ENCODE measurements around the gene MEG3. TPM values are rescaled to one million over a fixed set of nuclear protein-coding genes. Genes with fewer than 3 reads are reported as not detected.
A peak's percentile ranks its signal among the peaks of the same experiment; 100 is the strongest.
"Not testable (repeated sequence)": the region's sequence is repeated elsewhere in the genome, so short reads cannot be mapped to it uniquely, and the experiment has no call there.

MEG3 gene
- total RNA-seq, 2 experiments from 2014 or later: not detected

GRCh38 chr14:100807979-100808734 lies 17.8 kb upstream of the MEG3 start:
- Mint-ChIP-seq H3K4me1 (ENCODE audit: low read depth) (no peaks in the 10 kb centered on the region), H3K9me3 (peaks cover 16% of the 10 kb centered on the region), H3K27ac (no peak overlapping the region), H3K27me3 (ENCODE audit: low read depth) (peaks cover 9% of the 10 kb centered on the region), H3K36me3 (ENCODE audit: low read depth) (no peaks in the 10 kb centered on the region), H3K4me3 (no peak overlapping the region)
- DNase-seq: no peak
- CTCF ChIA-PET: interaction anchor here (0.6 kb wide), 1 partner anchor 47 kb away, joined by 3 read pairs; no protein-coding TSS in a partner anchor
- intact Hi-C loops (cut with micrococcal nuclease): no loop called here

DNA sequence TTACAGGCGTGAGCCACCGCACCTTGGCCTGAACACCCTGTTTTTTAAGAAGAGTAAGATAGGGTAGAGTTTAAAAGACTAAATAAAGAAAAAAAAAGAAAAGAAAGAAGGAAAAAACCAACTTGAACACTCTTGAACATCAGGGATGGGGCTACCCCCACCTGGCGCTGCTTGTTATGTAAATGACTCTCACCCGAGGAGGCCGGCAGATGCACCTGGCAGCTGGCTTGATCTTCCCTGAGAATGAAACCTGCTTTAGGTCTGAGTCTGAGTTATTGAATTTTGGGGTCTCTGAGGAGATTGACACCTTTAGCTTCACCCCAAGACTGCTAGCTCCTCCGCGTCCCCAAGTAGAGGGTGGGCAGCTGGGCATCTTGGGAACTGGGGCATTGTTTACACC lies 15.5 kb upstream of the MEG3 start:
- H3K4me3 Mint-ChIP-seq: no peak overlapping the region
- no peaks in the 10 kb centered on the region for H3K4me1 Mint-ChIP-seq (ENCODE audit: low read depth)
- intact Hi-C loops (cut with micrococcal nuclease): no loop called here
- CTCF ChIA-PET: interaction anchor here (0.6 kb wide), 1 partner anchor 196 kb away, joined by 3 read pairs; no protein-coding TSS in a partner anchor
- no peak overlapping the region for H3K27ac Mint-ChIP-seq
- no peak for DNase-seq
- peaks cover 16% of the 10 kb centered on the region for H3K9me3 Mint-ChIP-seq
- peaks cover 16% of the 10 kb centered on the region for H3K27me3 Mint-ChIP-seq (ENCODE audit: low read depth)
- no peaks in the 10 kb centered on the region for H3K36me3 Mint-ChIP-seq (ENCODE audit: low read depth)

DNA sequence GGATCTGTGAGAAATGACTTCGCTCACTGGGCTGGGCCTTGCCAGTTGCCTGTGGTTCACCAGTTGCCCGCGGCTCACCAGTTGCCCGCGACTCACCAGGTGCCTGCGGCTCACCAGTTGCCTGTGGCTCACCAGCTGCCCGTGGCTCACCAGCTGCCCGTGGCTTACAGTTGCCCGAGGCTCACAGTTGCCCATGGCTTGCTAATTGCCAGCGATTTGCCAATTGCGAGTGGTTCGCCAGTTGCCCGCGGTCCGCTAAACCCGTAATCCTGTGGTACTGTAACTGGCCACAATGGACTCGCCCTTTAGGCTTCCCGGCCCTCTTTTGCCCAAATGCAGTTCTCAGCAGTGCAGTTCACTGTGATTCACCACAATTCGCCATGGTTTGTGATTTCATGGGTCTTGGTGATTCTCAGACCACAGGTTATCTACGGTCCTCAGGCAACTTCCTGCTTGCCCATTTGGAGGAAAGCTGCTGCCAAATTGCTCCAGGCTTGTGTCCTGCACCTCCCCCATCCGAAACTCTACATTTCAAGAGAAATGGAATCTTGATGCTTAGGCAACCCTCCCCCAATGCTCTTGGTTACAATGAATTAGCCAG lies 15.0 kb upstream of the MEG3 start:
- CTCF ChIA-PET: interaction anchor here (0.6 kb wide), 1 partner anchor 196 kb away, joined by 3 read pairs; no protein-coding TSS in a partner anchor
- Mint-ChIP-seq H3K4me3 (no peak overlapping the region), H3K4me1 (ENCODE audit: low read depth) (no peaks in the 10 kb centered on the region), H3K27me3 (ENCODE audit: low read depth) (peaks cover 20% of the 10 kb centered on the region), H3K36me3 (ENCODE audit: low read depth) (no peaks in the 10 kb centered on the region), H3K27ac (no peak overlapping the region), H3K9me3 (peaks cover 16% of the 10 kb centered on the region)
- intact Hi-C loops (cut with micrococcal nuclease): no loop called here
- no peak for DNase-seq

GRCh38 chr14:100813291-100813690 lies 12.6 kb upstream of the MEG3 start:
- no peak overlapping the region for H3K4me3 Mint-ChIP-seq
- no peak overlapping the region for H3K27ac Mint-ChIP-seq
- CTCF ChIA-PET: no interaction called here
- no peak for DNase-seq
- intact Hi-C loops (cut with micrococcal nuclease): no loop called here
- H3K36me3 Mint-ChIP-seq (ENCODE audit: low read depth): no peaks in the 10 kb centered on the region
- H3K27me3 Mint-ChIP-seq (ENCODE audit: low read depth): peaks cover 23% of the 10 kb centered on the region
- H3K4me1 Mint-ChIP-seq (ENCODE audit: low read depth): no peaks in the 10 kb centered on the region
- peaks cover 13% of the 10 kb centered on the region for H3K9me3 Mint-ChIP-seq

GRCh38 chr14:100815478-100816285 lies 10.2 kb upstream of the MEG3 start:
- Mint-ChIP-seq H3K27ac (no peak overlapping the region), H3K36me3 (ENCODE audit: low read depth) (no peaks in the 10 kb centered on the region), H3K27me3 (ENCODE audit: low read depth) (peaks cover 17% of the 10 kb centered on the region), H3K4me3 (no peak overlapping the region), H3K4me1 (ENCODE audit: low read depth) (no peaks in the 10 kb centered on the region), H3K9me3 (peaks cover 1% of the 10 kb centered on the region)
- CTCF ChIA-PET: no interaction called here
- DNase-seq: peak; percentile 12
- intact Hi-C loops (cut with micrococcal nuclease): no loop called here

GRCh38 chr14:100816286-100816949 lies 9.5 kb upstream of the MEG3 start:
- DNase-seq: no peak
- no peaks in the 10 kb centered on the region for H3K4me1 Mint-ChIP-seq (ENCODE audit: low read depth)
- intact Hi-C loops (cut with micrococcal nuclease): no loop called here
- H3K9me3 Mint-ChIP-seq: no peaks in the 10 kb centered on the region
- no peak overlapping the region for H3K4me3 Mint-ChIP-seq
- no peak overlapping the region for H3K27ac Mint-ChIP-seq
- peaks cover 17% of the 10 kb centered on the region for H3K27me3 Mint-ChIP-seq (ENCODE audit: low read depth)
- no peaks in the 10 kb centered on the region for H3K36me3 Mint-ChIP-seq (ENCODE audit: low read depth)
- CTCF ChIA-PET: no interaction called here

DNA sequence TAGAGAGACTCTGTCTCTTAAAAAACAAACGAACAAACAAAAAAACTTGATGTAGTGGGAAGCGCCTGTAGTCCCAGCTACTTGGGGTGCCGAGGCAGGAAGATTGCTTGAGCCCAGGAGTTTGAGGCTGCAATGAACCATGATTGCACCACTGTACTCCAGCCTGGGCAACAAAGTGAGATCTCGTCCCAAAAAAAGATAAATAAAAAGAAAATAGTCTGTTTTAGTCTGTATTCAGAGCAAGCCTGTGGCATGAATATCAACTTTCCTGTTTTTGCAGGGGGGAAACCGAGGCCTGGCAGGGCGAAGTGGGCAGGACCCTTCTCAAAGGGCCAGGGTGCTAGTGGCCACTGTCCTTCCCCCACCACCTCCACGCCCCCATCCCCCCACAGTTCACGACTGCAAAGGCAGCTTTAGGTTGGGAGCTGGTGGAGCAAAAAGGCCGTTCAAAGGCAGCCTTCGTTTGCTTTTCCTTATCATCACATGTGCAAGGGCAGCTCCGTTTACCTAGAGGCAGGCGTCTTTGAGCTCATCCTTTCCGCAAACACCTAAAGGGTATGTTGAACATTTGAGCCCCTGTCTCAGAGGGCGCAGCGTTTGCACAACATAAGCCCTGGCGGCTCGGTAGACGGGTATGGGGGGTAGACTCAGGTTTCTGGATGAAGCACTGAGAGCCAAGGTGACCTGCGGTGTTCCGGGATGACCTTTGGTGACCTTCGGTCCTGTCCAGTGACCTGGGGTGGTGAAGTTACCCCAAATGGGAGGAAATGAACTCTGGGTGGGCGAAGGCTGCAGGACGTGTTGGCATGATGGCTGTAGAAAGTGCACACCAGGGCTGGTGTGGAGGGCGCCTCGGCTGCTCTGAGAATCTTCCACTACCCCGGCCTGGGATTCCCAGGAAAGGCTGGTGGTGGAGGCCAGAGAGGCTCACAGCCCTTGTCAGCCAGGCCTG lies 8.7 kb upstream of the MEG3 start:
- H3K36me3 Mint-ChIP-seq (ENCODE audit: low read depth): no peaks in the 10 kb centered on the region
- peaks cover 15% of the 10 kb centered on the region for H3K27me3 Mint-ChIP-seq (ENCODE audit: low read depth)
- no peaks in the 10 kb centered on the region for H3K9me3 Mint-ChIP-seq

GRCh38 chr14:100818221-100818699 lies 7.7 kb upstream of the MEG3 start:
- Mint-ChIP-seq H3K27ac (no peak overlapping the region), H3K36me3 (ENCODE audit: low read depth) (no peaks in the 10 kb centered on the region), H3K27me3 (ENCODE audit: low read depth) (peaks cover 14% of the 10 kb centered on the region), H3K4me3 (no peak overlapping the region), H3K9me3 (no peaks in the 10 kb centered on the region), H3K4me1 (ENCODE audit: low read depth) (no peaks in the 10 kb centered on the region)
- CTCF ChIA-PET: no interaction called here
- DNase-seq: no peak
- intact Hi-C loops (cut with micrococcal nuclease): no loop called here

More for the DNA sequence above, 8.7 kb upstream of the MEG3 start:
- intact Hi-C loops (cut with micrococcal nuclease): no loop called here
- CTCF ChIA-PET: no interaction called here
- H3K4me3 Mint-ChIP-seq: no peak overlapping the region
- H3K4me1 Mint-ChIP-seq (ENCODE audit: low read depth): no peaks in the 10 kb centered on the region
- no peak overlapping the region for H3K27ac Mint-ChIP-seq
- no peak for DNase-seq

DNA sequence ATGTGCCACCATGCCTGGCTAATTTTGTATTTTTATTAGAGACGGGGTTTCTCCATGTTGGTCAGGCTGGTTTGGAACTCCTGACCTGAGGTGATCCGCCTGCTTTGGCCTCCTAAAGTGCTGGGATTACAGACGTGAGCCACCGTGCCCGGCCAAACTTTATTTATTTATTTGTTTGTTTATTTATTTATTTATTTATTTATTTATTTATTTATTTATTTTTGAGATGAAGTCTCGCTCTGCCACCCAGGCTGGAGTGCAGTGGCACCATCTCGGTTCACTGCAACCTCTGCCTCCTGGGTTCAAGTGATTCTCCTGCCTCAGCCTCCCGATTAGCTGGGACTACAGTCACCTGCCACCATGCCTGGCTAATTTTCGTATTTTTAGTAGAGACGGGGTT lies 7.0 kb upstream of the MEG3 start:
- H3K27ac Mint-ChIP-seq: not testable (repeated sequence)

DNA sequence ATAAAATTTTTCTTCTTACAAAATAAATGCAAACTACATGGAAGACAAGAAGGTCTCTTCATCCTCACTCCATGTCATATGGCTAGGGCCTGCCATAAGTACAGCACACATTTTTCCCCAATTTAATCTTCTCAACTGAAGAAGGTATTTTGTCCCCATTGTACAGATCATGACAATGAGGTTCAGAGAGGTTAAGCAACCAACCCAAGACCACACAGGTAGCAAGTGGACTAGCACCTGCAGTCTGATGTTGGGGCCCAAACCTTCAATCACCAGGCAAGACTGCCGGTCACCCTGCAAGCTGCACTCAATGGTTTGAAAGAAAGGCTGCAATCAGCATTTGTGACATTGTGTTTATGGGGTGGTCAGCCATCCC lies 6.5 kb upstream of the MEG3 start:
- H3K4me1 Mint-ChIP-seq (ENCODE audit: low read depth): no peaks in the 10 kb centered on the region
- no peaks in the 10 kb centered on the region for H3K36me3 Mint-ChIP-seq (ENCODE audit: low read depth)
- CTCF ChIA-PET: no interaction called here
- no peak for DNase-seq
- no peak overlapping the region for H3K4me3 Mint-ChIP-seq
- H3K27me3 Mint-ChIP-seq (ENCODE audit: low read depth): peaks cover 9% of the 10 kb centered on the region
- intact Hi-C loops (cut with micrococcal nuclease): no loop called here
- no peak overlapping the region for H3K27ac Mint-ChIP-seq
- H3K9me3 Mint-ChIP-seq: no peaks in the 10 kb centered on the region

More for the DNA sequence above, 7.0 kb upstream of the MEG3 start:
- peaks cover 11% of the 10 kb centered on the region for H3K27me3 Mint-ChIP-seq (ENCODE audit: low read depth)
- H3K36me3 Mint-ChIP-seq (ENCODE audit: low read depth); CTCF ChIA-PET; H3K4me1 Mint-ChIP-seq (ENCODE audit: low read depth); H3K9me3 Mint-ChIP-seq; H3K4me3 Mint-ChIP-seq; DNase-seq; intact Hi-C loops (cut with micrococcal nuclease): not testable (repeated sequence)

DNA sequence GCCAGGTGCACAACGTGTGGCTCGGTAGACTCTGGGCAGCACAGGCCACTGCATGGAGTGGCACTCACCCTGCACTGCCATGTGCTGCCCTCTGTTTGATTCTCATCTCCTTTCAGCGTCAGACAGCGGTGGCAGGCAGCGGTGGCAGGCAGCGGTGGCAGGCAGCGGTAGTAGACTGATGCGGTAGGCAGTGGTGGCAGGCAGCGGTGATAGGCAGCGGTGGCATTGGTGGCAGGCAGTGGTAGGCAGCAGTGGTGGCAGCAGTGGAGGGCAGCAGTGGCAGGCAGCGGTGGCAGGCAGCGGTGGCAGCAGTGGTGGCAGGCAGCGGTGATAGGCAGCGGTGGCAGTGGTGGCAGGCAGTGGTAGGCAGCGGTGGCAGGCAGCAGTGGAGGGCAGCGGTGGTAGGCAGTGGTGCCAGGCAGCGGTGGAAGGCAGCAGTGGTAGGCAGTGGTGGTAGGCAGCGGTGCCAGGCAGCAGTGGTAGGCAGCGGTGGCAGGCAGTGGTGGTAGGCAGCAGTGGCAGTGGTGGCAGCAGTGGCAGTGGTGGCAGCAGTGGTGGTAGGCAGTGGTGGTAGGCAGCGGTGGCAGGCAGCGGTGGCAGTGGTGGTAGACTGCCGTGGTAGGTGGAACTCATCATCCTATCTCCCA lies 6.0 kb upstream of the MEG3 start:
- no peak overlapping the region for H3K4me3 Mint-ChIP-seq
- CTCF ChIA-PET: no interaction called here
- no peaks in the 10 kb centered on the region for H3K9me3 Mint-ChIP-seq
- peaks cover 2% of the 10 kb centered on the region for H3K4me1 Mint-ChIP-seq (ENCODE audit: low read depth)
- H3K27ac Mint-ChIP-seq: no peak overlapping the region
- DNase-seq: no peak
- no peaks in the 10 kb centered on the region for H3K36me3 Mint-ChIP-seq (ENCODE audit: low read depth)
- H3K27me3 Mint-ChIP-seq (ENCODE audit: low read depth): peaks cover 14% of the 10 kb centered on the region
- intact Hi-C loops (cut with micrococcal nuclease): no loop called here

Measured in activated naive CD4-positive, alpha-beta T cell treated with anti-CD3 and anti-CD28 coated beads for 36 hours (primary cell).